ENCODE data around the gene GTF2H4.

GRCh38 chr6:30890646-30891449, 17.2 kb upstream of the GTF2H4 start:
- TF ChIP-seq CTCF (IDR thresholded peaks at IDR 0.05), result no peak
- no peak for TF ChIP-seq POLR2A (IDR thresholded peaks at IDR 0.05)

Measured in uterus (tissue), 2 donors.